Keratinocyte (primary cell): ENCODE measurements around the gene BORCS5.

ENCODE experiments used
- CTCF ChIP-seq, 3 experiments: IDR thresholded peaks in 1 of 3; conservative IDR thresholded peaks in 1 of 3; optimal IDR thresholded peaks in 1 of 3; 2 replicates in 2 of 3; 3 replicates in 1 of 3; pipeline versions ENCODE3 to v1.5.1; 2011; ENCODE audit warnings: low read length in 3 of 3, mild to moderate bottlenecking in 3 of 3, moderate library complexity in 2 of 3, control low read depth in 1 of 3, inconsistent platforms in 1 of 3; ENCODE audit not compliant: insufficient read depth in 2 of 3; ENCODE audit errors: extremely low read depth in 1 of 3
- EZH2 ChIP-seq: IDR thresholded peaks from one replicate; pipeline ENCODE4 v1.6.1; 2012; ENCODE audit warnings: inconsistent platforms, mild to moderate bottlenecking, low read length, moderate library complexity

GRCh38 chr12:12432364-12432763, 75.5 kb downstream of the BORCS5 start:
- TF ChIP-seq CTCF (optimal IDR thresholded peaks at IDR 0.05 in 1 of 3, IDR thresholded peaks at IDR 0.05 in 1 of 3, conservative IDR thresholded peaks at IDR 0.05 in 1 of 3; ENCODE audit: extremely low read depth in 1 of 3, insufficient read depth in 2 of 3, low read length in 3 of 3) (no peak), EZH2 (no peak)
